ENCODE measurements around the gene LRP10.

LRP10 gene

DNA sequence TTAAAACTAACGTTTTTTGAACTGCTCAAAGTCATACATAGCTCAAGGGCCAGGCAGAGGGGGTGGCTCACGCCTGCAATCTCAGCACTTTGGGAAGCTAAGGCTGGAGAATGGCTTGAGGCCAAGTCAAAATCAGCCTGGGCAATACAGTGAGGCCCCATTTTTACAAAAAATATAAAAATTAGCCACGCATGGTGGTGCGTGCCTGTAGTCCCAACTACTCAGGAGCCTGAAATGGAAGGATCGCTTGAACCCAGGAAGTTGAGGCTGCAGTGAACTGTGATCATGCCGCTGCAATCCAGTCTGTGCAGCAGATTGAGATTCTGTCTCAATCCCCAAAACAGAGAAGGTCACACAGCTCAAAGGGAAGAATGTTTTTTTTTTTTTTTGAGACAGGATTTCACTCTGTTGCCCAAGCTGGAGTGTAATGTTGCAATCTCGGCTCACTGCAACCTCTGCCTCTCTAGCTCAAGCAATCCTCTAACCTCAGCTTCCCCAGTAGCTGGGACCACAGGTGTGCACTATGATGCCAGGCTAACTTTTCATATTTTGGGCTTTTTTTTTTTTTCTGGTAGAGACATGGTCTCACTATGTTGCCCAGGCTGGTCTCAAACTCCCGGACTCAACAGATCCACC lies 44.5 kb downstream of the LRP10 start:
- no peak for DNase-seq (ENCODE audit: low read depth in 2 of 2)

DNA sequence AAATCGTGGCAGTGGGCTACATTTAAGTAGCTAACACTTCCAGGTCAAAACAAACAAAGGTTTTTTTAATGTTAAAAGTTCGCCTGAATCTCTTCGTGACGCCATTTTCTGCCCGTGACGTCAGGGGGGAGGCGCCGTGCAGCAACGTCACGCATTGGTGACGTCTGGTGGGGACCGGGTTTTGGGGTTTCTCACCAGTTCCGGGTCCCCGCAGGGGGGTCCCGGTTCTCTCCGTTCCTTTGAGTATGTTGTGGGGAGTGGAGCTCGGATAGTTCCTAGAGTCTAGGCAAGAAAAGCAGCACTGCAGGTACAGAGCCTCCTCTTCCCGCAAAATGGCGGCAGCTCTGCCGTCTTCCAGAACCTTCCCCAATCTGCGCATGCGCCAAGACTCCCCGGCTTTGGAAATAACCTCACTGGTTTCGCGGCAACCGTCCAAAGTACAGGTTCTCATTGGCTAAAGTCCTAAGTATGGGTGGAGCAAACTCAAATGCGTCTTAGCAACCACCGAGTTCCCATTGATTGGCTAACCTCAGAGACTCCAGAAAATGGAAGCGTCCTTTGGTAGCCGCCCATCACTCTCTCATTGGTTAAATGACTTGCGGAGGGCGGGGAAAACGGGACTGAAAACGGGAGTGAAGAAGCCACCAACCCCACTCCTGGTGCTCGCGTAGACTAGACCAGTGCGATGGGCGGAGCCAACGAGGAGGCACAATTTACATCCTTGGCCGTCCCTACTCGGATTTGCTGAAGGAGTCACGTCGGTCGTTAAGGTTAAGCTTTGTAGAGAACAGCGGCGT lies 47.5 kb downstream of the LRP10 start, which contains the start of gene RBM23:
Gene RBM23, minus strand, starts transcription at position 346 of the 797 bp plus-strand sequence.
- DNase-seq (ENCODE audit: low read depth in 2 of 2) = peak; percentile 100

DNA sequence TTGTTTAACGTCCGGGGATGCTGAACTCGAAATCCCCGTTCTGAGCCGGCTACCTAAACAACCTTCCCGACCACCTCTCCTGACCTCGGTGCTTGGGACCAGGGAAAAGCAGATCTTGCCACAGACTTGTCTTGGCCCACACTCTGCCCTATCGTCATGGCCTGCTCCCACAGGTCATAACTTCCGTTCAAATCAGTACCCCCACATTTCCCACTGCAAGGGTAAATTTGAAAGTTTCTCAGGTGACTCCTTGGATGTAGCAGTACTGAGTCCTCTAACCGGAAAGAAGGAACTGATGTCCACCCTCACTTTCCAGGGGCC lies 48.0 kb downstream of the LRP10 start:
- no peak for DNase-seq (ENCODE audit: low read depth in 2 of 2)

DNA sequence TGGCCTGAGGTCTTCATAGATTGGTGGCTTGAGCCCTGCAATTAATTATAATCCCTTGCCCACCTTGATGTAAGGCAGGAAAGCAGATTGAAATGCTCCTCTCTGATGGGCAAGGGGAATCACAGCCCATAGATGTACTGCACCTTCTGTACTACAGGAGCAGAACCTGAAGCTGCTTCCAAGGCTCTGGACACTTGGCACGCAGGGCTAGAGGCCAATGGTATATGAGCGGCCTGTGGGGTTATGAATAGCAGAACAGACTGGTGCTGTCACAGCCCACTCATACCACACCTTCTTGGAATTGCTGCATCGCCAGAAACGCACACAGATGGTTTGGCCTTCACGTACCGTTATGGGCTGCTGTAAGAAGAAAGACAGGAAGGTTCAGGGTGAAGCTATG lies 49.2 kb downstream of the LRP10 start:
- DNase-seq (ENCODE audit: low read depth in 2 of 2) = no peak

DNA sequence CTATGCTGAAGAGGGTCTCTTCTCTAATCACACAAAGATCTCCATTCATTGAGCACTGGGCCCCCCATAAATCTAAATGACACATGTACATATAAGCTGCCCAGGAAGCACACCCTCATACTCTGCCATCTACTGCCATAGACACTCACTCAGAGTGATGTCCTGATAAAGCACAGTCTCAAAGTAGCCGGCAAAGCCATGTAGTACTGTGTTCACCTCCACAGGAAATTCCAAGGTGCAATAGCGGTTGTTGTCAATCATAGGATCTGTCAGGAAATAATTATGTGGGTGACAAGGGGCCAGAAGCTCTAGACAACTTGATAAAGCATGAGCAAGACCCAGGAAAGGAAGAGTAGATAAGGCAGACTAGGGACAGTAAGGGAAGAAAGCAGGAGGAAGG lies 50.8 kb downstream of the LRP10 start:
- no peak for DNase-seq (ENCODE audit: low read depth in 2 of 2)

DNA sequence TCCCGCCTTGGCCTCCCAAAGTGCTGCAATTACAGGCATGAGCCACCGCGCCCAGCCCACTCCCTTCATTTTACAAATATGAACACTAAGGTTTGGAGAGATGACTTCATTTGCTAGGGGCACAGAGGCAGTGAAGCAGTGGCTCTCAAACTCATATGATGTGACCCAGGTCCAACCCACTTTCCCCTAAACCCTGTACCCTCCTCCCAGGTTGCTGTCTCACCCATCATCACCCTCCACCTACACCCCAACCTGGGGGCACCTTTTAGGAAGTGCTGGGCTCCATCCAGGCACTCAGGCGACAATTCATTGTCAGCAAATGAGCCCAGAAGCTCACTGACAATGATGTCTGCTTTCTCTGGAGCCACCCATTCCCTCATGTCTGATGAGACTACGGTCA lies 52.2 kb downstream of the LRP10 start:
- no peak for DNase-seq (ENCODE audit: low read depth in 2 of 2)

DNA sequence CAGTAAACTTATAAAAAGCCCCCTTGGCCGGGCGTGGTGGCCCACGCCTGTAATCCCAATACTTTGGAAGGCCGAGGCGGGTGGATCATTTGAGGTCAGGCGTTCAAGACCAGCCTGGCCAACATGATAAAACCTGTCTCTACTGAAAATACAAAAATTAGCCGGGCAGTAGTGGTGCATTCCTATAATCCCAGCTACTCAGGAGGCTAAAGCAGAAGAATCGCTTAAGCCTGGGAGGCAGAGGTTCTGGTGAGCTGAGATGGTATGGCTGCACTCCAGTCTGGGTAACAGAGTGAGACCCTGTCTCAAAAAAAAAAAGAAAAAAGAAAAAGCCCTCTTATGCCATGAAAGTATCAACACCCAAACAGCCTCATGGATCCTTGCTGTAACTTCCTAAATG lies 54.0 kb downstream of the LRP10 start:
- DNase-seq (ENCODE audit: low read depth in 2 of 2) = no peak

DNA sequence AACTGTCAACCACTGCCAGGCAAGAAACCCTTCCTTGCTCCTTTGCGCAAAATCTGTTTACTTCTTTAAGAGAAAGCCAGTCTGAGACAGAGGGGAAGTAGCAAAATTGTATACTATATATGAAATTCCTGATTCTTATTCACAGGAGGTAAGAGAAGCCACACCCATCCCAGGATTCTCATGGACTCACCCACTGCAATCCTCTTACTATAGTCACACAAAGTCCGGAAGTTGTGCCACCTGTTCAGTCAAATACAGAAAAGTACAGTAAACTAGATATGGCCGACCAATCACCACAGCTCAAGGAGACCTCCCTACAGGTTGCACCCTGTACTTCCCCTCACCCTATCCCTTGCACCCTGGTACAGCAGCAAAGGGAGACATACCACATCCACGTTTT lies 54.8 kb downstream of the LRP10 start:
- no peak for DNase-seq (ENCODE audit: low read depth in 2 of 2)

DNA sequence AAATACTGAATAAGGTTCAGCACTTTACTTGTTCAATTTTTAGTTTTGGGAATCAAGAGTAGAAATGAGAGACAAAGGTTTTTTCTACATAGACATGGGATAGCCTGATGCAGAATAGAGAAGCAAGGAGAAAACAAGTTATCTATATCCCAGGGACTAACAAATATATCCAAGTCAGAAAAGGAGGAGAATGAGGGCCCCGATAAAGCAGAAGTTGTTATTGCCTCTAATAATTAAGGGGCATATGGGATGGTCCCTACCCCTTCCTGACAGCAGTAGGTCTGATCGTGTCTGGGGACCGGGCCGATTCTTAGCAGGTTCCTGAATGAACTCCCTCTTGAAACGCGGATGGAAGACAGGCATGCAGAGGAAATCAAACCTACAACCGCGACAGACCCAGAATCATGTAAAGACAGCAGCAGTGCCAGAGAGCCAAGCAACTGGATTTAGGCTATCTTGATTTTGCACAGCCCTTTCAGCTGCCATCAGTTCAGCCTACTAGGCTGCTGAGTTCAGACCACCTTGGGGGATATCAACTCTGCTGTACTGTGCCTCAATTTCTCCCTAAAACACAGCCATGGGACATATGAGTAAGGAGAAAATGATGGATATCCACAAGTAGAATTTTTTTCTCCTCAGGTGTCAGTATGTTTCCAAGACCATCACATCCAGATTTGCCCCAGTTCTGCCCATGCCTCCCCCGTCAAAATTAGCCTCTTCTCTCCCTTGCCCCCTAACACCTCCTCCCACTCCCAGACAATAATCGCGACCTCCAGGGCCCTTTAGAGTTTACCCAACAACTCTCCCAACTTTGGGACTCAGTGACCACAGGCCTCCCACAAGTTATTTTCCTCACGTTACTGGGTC lies 56.9 kb downstream of the LRP10 start:
- DNase-seq (ENCODE audit: low read depth in 2 of 2) = no peak

DNA sequence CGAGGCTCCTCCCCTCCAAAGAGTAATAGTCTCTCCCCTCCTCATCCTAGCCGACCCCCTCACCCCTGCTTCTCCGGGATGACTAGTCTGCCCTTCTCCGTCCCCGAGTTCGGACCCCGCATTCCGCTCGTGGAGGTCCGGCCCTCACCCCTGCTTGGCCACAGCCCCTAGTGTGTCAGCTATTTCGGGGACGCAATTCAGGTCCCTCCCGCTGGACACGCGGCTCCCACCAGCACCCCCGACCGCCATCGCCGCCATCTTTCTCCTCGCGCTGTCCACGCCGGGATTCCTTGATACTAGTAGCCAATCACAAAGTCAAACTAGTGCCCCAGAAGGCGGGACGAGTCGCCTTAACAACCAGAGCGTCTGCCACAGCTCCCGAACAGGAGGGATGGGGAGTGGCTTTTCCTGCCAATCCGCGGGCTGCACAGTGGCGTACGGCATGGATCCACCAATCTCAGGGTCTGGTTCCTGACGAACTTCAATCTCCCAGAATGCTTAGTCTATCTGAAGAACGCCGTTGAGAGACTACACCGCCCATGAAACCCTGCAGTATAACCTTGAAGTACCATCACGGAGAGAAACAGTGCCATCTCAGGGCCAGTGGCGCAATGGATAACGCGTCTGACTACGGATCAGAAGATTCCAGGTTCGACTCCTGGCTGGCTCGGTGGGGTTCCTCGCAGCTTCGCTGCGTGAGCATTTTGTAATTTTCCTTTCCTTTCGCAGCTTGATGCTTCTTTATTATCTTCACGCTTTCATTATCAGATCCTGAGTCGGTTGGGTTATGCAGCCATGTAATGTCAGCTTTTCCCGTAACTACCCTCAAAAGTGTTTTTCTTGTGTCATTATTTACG lies 57.8 kb downstream of the LRP10 start, which contains the start of gene PRMT5:
Gene PRMT5, minus strand, starts transcription at position 273 of the 857 bp plus-strand sequence. Its CDS starts 15 bp downstream, at position 258.
- DNase-seq (ENCODE audit: low read depth in 2 of 2) = peak; percentile 99 to 100

DNA sequence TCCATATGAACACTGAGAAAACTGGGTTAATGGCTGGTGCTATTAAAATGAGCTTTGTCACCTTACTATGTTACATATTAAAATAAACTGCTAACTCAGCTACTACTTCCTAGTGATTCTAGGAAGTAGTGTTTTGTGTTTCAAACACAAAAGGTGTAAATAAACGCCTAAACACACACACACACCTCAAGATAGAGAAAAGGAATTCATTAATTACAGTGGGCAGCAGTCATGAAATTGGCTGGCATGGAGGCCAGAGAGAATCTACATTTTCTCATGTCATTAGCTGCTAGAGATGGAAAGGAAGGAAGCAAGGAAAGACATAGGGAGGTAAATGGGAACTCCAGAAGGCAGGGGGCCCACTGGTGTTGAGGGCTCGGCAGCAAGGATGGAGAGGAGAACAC lies 58.4 kb downstream of the LRP10 start:
- no peak for DNase-seq (ENCODE audit: low read depth in 2 of 2)
